GM12874 (cell line): Measurements from ENCODE around the gene CFAP119.

Experiments used
- CTCF ChIP-seq: IDR thresholded peaks from 2 replicates; pipeline ENCODE4 v1.5.1; 2011; ENCODE audit warnings: low read depth, mild to moderate bottlenecking, control low read depth, low read length, moderate library complexity; ENCODE audit not compliant: insufficient read depth

CFAP119 gene

GRCh38 chr16:30777591-30778297 lies 15.9 kb upstream of the CFAP119 start:
- TF ChIP-seq CTCF = no peak

GRCh38 chr16:30775392-30776188 lies 13.7 kb upstream of the CFAP119 start:
- no peak for TF ChIP-seq CTCF

GRCh38 chr16:30775131-30775391 lies 13.2 kb upstream of the CFAP119 start:
- TF ChIP-seq CTCF = no peak

- TF ChIP-seq CTCF = no peak
Observed at GRCh38 chr16:30774367-30775130, 12.7 kb upstream of the CFAP119 start.

- no peak for TF ChIP-seq CTCF
Observed at GRCh38 chr16:30773826-30774225, 12.0 kb upstream of the CFAP119 start.

GRCh38 chr16:30771726-30772125 lies 9.9 kb upstream of the CFAP119 start:
- no peak for TF ChIP-seq CTCF

GRCh38 chr16:30769379-30770089 lies 7.7 kb upstream of the CFAP119 start:
- no peak for TF ChIP-seq CTCF
